ENCODE results near the gene PDZD2.
"Not testable (repeated sequence)": the region's sequence is repeated elsewhere in the genome, so short reads cannot be mapped to it uniquely, and the experiment has no call there.

The PDZD2 gene

DNA sequence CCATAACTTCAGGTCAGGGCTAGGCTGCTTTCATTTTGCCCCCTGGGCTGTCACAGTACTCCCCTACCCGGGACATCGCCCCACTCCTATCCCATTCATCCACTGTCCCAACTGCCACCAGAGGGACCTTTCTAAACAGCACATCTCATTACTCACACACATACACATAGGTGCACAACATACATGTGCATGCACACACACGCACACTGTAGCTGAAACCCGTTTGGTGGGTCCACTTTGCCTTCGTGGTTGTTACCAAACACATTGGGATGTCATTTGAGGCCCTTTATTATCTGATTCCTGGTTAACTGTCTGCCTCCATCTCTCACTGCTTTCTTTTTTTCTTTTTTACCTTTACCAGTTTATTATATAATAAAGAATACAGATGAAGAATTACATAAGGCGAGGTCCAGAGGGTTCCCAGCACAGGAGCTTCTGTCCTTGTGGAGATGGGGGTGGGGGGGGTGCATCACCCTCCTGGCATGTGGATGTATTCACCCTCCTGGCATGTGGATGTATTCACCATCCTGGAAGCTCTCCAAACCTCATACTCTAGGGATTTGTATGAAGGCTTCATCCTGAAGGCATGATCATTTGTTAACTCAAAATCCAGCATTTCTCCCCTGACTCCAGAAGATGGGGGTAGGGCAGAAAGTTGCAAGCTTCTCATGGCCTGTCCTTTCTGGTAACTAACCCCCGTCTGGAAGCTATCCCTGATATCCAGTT, 349.2 kb downstream of the PDZD2 start:
- DNase-seq, result no peak

DNA sequence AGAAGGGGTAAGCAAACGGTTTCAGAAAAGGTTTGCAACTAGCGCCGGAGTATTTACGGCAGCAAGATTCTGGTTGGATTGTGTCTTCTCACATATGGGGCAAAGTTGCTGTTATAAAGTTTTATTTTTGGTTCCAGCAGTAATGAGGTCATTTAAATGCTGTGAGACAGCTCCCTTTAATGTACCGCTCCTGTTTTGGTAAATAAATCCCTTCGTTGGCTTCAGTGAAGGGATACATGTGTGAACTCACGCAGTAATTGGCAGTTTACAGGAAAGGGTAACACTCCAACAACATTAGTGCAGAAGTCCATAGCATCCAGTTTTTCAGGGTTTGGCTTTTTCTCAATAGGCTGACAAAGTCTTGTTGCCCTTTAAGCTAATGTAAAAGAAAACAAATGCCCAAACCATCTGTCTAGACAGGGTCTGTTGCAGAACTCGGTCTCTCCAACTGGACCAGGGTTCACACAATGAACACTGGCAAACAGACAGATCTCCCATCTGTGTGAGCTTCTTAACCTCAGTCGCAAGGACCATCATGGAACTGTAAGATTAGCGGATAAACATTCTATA, 351.2 kb downstream of the PDZD2 start:
- no peak for DNase-seq

DNA sequence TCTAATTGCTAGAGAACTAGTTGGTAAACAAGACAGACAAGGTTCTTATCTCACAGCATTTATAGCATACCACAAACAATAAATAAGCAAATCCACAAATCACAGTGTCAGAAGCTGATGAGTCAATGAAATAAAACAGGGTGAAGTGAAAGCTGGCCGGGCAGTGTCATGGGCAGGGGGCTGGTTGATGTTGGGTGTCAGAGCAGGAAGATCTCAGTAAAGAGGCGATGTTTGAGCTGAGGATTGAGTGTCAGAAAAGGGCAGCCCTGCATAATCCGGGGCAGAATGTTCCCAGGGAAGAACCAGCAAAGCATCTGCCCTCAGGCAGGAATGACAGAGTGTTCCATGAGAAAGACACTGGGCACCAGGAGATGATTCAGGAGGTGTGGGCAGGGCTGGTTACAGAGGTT, 351.8 kb downstream of the PDZD2 start:
- DNase-seq, result no peak

DNA sequence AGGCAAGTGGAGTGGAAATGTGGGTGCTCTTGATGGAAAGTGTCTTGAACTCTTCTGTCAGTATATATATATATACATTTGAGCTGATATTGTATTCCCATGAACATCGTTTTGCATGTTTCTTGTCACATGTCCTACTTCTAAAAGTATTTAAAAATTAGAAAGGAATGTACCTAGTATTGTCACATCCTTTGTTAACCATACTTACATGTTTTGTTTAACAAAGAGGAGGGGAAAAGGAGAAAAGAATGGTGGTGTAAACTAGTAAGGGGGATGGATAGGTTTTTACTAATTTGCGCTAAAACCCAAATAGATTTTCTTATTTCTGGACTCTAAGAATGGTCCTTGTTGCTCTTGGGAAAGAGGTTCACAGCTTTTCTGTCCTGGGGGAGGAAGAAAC, 353.4 kb downstream of the PDZD2 start:
- DNase-seq, result no peak

DNA sequence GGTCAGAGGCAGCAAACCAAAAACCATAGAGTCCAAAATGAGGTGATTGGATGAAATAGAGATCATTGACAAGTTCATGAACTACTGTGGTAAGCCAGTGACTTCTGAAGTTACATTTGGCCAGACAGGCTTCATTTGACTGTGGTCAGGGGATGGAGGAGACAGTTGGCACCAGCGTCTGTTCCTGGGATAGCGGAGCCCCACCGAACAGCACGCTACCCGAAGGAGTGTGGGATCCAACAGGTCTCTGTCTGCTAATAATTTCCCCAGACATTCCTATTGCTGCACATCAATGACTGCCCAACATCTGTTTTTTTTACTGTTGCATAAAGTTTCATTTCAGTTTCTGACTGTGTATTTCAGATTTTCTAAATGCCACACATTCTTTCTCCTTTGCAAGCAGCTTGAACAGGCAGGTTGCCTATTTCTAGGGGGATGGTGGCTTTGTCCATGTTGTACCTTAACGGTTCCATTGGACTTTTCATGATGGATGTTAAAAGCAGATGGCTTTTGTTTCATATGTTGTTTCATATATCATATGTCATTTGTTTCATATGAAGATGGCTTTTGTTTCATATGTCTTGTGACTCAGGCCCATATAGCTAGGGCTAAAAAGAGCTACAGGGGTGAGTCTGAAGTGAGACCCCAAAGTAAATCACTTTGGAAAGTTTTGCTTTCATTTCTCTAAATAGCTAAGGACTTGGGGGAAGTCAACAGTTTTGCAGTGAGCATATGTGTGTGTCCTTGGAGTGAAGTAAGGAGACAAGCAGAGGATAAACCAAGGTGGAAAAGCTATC, 354.4 kb downstream of the PDZD2 start:
- no peak for DNase-seq

DNA sequence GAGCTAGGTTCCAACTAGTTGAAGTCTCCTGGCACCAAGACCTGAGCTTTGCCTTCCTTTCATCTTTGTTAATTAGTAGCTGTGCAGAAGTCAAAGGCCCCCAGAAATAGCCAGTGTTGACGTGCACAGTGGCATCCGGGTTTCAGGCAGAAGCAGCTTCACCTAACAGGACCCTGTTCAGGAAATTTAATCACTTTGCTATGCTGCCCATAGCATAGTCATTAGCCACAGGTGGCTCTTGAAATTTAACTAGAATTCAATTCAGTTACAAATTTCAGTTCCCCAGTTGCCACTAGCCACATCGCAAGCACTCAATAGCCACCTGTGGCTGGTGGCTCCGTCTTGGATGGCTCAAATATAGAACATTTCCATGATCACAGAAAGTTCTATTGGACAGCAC, 356.1 kb downstream of the PDZD2 start:
- DNase-seq, result no peak

- DNase-seq, result no peak
These were observed 356.8 kb downstream of the PDZD2 start for GRCh38 chr5:31995714-31996113.

DNA sequence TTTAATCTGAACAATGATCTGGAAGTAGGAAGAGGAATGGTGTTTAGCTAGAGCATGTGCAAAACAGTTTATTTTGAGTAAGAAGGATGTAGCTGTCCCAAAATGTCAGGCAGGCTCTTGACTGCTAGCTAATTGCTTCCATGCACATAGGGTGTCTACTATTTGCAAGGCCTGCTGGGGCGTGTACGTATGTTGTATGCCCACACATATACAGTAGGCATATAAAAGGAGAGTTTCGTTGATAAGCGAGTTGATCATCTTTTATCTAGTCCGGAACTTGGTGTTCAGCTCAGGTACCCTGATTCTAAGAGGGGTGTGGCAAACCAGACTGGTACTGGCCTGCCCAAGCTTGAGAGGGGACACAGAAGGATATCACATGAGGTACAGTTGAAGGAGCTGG, 358.0 kb downstream of the PDZD2 start:
- no peak for DNase-seq

GRCh38 chr5:31999470-31999869, 360.5 kb downstream of the PDZD2 start:
- no peak for DNase-seq

DNA sequence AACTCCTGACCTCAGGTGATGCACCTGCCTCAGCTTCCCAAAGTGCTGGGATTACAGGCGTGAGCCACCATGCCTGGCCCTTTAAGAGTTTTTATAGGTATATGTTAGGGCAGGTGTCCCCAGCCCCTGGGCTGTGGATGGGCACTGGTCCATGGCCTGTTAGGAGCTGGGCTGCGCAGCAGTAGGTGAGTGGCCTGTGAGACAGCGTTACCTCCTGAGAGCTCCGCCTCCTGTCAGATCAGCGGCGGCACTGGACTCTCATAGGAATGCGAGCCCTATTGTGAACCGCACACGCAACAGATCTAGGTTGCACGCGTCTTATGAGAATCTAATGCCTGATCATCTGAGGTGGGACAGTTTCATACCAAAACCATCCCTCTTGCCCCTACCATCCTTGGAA, 361.8 kb downstream of the PDZD2 start:
- DNase-seq, result no peak

DNA sequence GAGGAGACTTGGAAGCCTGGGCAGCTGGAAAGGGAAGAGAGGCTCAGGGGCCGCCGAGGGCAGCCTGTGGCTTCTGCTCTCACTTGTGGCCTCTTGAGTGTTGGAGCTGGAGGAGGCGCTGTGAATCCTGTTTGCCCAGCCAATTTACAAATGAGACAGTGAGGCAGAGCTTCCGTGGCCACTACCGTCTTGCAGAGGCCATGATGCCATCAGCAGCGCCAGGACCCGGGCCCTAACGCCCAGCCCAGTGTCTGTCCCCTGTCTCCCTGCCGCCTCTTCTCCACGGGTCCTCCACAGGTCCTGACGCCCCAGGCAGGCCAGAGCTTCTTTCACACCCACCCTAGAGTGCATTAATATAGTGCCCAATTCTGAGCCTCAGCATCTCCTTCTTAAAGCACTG, 362.4 kb downstream of the PDZD2 start:
- no peak for DNase-seq

GRCh38 chr5:32001707-32002106, 362.8 kb downstream of the PDZD2 start:
- no peak for DNase-seq

GRCh38 chr5:32002755-32003154, 363.8 kb downstream of the PDZD2 start:
- no peak for DNase-seq

- no peak for DNase-seq
These were observed 365.1 kb downstream of the PDZD2 start for GRCh38 chr5:32003981-32004380.

GRCh38 chr5:32004404-32004803, 365.5 kb downstream of the PDZD2 start:
- no peak for DNase-seq

DNA sequence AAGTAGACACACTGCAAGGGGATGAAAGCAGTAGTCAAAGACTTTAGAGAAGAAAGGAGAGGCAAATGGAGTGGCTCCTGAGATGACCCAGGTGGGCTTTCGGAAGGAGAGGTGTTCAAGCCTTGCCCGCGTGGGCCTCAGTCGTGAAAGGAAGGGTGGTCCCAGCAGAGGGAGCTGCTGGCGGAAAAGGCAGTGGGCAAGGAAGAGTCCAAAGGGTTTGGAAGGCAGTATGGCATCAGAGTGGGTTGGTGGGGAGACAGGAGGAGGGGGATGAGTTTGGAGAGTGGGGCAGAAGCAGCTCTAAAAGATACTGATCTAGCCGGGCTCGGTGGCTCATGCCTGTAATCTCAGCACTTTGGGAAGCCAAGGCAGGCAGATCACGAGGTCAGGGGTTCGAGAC, 369.8 kb downstream of the PDZD2 start:
- DNase-seq, result no peak

DNA sequence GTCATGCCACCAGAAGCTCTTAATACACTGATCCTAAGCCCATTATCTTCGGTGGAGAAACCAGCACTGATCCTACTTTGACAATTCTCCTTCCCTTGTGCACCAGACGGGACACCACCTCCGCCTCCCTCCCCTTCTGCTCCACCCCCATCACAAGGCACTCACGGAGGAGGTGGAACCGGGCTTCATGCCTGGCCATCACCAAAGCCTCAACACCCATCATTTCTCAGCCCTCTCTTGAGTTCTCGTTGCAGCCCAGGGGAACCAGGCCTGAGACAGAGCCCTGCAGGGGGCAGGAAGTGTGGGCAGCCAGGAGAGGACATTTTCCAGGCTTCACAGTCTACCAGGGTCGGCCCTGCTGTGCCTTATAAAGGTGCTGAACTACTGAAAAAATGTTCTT, 374.7 kb downstream of the PDZD2 start:
- no peak for DNase-seq

GRCh38 chr5:32014096-32014745, 375.3 kb downstream of the PDZD2 start:
- DNase-seq, result no peak

- not testable (repeated sequence) for DNase-seq
These were observed 376.3 kb downstream of the PDZD2 start for GRCh38 chr5:32015262-32015661.

DNA sequence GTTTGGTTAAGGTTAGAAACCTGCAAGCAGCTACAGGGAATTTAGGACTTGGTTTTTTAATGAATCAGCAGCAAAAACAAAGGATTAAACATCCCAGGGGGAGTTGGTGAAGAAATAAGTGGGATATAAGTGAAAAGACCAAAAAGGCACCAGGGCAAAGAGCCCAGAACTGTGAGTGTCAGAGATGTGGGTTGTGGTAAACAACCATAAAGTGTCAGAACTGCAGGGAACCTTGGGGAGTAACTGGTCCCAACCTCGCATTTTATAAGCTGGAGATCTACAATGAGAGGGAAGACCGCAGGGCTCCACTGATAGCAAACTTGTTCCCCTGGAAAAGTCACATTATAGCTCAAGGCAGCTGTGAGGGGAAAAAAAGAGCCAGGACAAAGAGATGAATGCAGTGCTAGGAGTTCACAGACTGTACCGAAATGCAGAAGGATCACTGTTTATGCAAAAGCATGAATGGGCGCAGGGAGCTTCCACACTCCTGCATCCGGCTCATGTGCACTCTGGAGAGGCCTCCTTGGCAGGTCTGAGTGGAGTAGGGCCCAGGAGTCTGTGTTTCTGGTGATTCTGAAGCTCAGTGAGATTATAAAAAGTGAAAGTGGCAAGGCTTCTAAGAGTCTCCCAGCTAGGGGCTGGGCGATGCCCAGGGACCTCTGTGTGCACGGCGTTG, 378.9 kb downstream of the PDZD2 start:
- DNase-seq, result no peak

- no peak for DNase-seq
These were observed 379.8 kb downstream of the PDZD2 start for GRCh38 chr5:32018476-32019436.

GRCh38 chr5:32020271-32020670, 381.3 kb downstream of the PDZD2 start:
- DNase-seq, result no peak

All from activated naive CD4-positive, alpha-beta T cell (primary cell).